ENCODE measurements around the gene FYCO1.

Gene FYCO1

DNA sequence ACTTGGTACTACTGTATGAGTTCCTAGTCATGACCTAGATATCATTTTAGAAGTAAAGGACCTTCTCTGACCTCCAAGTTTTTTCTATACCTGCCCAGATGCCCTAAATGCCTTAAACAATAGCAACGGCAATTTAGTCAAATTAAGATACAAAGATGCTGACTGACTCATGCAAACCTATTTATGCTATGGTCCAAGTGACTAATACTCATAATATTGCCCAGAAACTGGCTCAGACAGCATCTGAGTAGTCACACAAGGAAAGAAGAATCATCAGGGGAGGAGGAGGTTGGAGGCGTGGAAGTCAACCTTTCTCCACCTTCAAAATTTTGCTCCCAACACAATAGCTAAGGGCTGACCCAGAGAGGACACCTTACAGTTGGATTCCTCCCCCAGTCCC, 6.8 kb downstream of the FYCO1 start:
- Histone ChIP-seq H3K79me2 (ENCODE audit: insufficient read depth, low read length) (peaks cover 100% of the 10 kb centered on the region), H3K9me3 (ENCODE audit: insufficient read depth, low read length, severe bottlenecking) (no peaks in the 10 kb centered on the region), H3K4me1 (ENCODE audit: insufficient read depth, low read length) (peaks cover 71% of the 10 kb centered on the region), H3K27me3 (ENCODE audit: insufficient read depth, low read length, poor library complexity) (no peaks in the 10 kb centered on the region), H3K4me2 (ENCODE audit: insufficient read depth, low read length) (no peak overlapping the region), H3K4me3 (ENCODE audit: low read depth in 1 of 2, low read length in 2 of 2) (no peak overlapping the region), H3K9ac (ENCODE audit: low read depth, low read length) (no peak overlapping the region), H2AFZ (ENCODE audit: low read depth, low read length) (no peak overlapping the region), H3K36me3 (ENCODE audit: insufficient read depth, low read length) (peaks cover 65% of the 10 kb centered on the region), H3K27ac (ENCODE audit: low read length) (peak overlapping the region; percentile 46), H4K20me1 (ENCODE audit: insufficient read depth, low read length) (peaks cover 35% of the 10 kb centered on the region; the same call in 1 of the 2 replicates)
- ATAC-seq (ENCODE audit: insufficient read depth, low read depth) (no peak), DNase-seq (no peak)
- TF ChIP-seq, protein P1, sequence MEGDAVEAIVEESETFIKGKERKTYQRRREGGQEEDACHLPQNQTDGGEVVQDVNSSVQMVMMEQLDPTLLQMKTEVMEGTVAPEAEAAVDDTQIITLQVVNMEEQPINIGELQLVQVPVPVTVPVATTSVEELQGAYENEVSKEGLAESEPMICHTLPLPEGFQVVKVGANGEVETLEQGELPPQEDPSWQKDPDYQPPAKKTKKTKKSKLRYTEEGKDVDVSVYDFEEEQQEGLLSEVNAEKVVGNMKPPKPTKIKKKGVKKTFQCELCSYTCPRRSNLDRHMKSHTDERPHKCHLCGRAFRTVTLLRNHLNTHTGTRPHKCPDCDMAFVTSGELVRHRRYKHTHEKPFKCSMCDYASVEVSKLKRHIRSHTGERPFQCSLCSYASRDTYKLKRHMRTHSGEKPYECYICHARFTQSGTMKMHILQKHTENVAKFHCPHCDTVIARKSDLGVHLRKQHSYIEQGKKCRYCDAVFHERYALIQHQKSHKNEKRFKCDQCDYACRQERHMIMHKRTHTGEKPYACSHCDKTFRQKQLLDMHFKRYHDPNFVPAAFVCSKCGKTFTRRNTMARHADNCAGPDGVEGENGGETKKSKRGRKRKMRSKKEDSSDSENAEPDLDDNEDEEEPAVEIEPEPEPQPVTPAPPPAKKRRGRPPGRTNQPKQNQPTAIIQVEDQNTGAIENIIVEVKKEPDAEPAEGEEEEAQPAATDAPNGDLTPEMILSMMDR (IDR thresholded peaks at IDR 0.05; ENCODE audit: borderline replicate concordance, extremely low read depth, low read length, poor library complexity, severe bottlenecking) = no peak
- TF ChIP-seq EZH2 (IDR thresholded peaks at IDR 0.05; ENCODE audit: borderline replicate concordance, low read depth, low read length, severe bottlenecking) = no peak

DNA sequence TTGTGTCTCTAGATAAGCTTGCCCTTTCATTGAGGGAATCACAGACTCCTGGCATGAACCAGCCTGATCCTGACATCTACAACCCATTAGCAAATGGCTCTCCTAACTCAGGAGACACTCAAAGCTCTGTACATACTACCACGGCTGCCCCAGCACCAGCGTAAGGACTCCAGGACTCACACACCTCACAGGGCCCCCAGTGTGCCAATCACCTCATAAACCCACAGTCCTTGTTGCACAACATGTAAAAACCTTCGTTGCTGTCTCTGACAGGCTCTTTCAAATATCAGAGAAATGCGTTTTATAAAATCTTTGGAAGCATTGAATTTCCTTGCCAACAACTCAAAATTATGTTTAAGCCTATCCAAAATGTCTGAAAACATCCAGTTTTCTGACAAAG, 7.3 kb downstream of the FYCO1 start:
- TF ChIP-seq EZH2 (IDR thresholded peaks at IDR 0.05; ENCODE audit: borderline replicate concordance, low read depth, low read length, severe bottlenecking) = no peak
- TF ChIP-seq, protein P1 (IDR thresholded peaks at IDR 0.05; ENCODE audit: borderline replicate concordance, extremely low read depth, low read length, poor library complexity, severe bottlenecking) = no peak
- no peak overlapping the region for H3K9ac ChIP-seq (ENCODE audit: low read depth, low read length)
- no peak overlapping the region for H3K4me2 ChIP-seq (ENCODE audit: insufficient read depth, low read length)
- peaks cover 66% of the 10 kb centered on the region for H3K36me3 ChIP-seq (ENCODE audit: insufficient read depth, low read length)
- no peak overlapping the region for H3K4me3 ChIP-seq (ENCODE audit: low read depth in 1 of 2, low read length in 2 of 2)
- H3K27ac ChIP-seq (ENCODE audit: low read length) = peak overlapping the region; percentile 47
- ATAC-seq (ENCODE audit: insufficient read depth, low read depth) (no peak), DNase-seq (no peak)
- H3K4me1 ChIP-seq (ENCODE audit: insufficient read depth, low read length) = peaks cover 69% of the 10 kb centered on the region
- no peak overlapping the region for H2AFZ ChIP-seq (ENCODE audit: low read depth, low read length)
- H3K79me2 ChIP-seq (ENCODE audit: insufficient read depth, low read length) = peaks cover 100% of the 10 kb centered on the region
- no peaks in the 10 kb centered on the region for H3K9me3 ChIP-seq (ENCODE audit: insufficient read depth, low read length, severe bottlenecking)
- H4K20me1 ChIP-seq (ENCODE audit: insufficient read depth, low read length) = peaks cover 35% of the 10 kb centered on the region; the same call in 1 of the 2 replicates
- H3K27me3 ChIP-seq (ENCODE audit: insufficient read depth, low read length, poor library complexity) = no peaks in the 10 kb centered on the region

DNA sequence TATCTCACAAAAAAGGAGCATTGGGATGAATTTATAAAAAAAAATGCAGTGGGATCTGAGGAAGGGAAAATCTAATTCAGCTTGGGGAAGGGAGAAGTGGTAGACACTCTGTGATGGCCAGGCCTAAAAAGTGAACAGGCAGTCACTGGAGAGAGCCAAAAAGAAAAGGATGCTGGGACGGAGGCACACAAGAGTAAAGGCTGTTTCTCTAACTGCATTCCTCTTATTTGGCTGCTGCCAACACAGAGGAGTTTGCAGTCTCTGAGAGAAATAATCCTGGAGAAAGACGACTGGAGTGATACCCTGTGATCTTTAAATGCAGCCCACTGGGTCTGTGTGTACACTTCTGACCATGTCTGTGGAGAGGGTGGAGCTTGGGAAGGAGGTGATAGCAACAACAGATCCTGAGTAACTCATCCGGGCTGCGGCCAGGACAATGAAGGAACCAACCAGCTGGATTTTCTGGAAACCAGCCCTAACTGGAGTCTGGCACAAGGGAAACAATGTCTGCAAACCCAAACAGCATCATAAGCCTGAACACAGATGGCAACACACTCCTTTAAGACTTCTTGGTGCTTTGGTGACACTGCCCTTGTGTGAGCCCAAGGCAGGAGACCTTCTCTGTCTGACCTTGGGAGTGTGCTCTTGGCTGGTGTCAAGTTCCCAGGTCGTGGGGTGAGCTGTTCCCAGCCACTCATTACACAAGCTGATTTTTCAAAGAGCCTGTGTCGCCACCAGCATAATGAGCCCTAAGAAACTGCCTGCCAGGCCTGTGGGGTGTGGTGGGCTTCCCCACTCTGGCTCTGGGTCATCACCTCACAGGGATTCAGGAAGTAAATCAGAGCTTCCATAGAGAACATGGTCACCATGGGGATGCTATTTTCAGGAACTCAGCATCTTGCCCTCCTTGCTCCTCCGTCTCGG, 8.0 kb downstream of the FYCO1 start:
- no peak overlapping the region for H3K4me3 ChIP-seq (ENCODE audit: low read depth in 1 of 2, low read length in 2 of 2)
- H3K27ac ChIP-seq (ENCODE audit: low read length) = peak overlapping the region; percentile 47
- no peak for TF ChIP-seq EZH2 (IDR thresholded peaks at IDR 0.05; ENCODE audit: borderline replicate concordance, low read depth, low read length, severe bottlenecking)
- TF ChIP-seq, protein P1 (IDR thresholded peaks at IDR 0.05; ENCODE audit: borderline replicate concordance, extremely low read depth, low read length, poor library complexity, severe bottlenecking) = no peak
- peaks cover 67% of the 10 kb centered on the region for H3K36me3 ChIP-seq (ENCODE audit: insufficient read depth, low read length)
- ATAC-seq (ENCODE audit: insufficient read depth, low read depth) = no peak
- H3K9ac ChIP-seq (ENCODE audit: low read depth, low read length) = no peak overlapping the region
- H3K9me3 ChIP-seq (ENCODE audit: insufficient read depth, low read length, severe bottlenecking) = no peaks in the 10 kb centered on the region
- no peak for DNase-seq
- H3K79me2 ChIP-seq (ENCODE audit: insufficient read depth, low read length) = peaks cover 99% of the 10 kb centered on the region
- H2AFZ ChIP-seq (ENCODE audit: low read depth, low read length) = no peak overlapping the region
- peaks cover 35% of the 10 kb centered on the region; the same call in 1 of the 2 replicates for H4K20me1 ChIP-seq (ENCODE audit: insufficient read depth, low read length)
- H3K4me1 ChIP-seq (ENCODE audit: insufficient read depth, low read length) = peaks cover 68% of the 10 kb centered on the region
- no peak overlapping the region for H3K4me2 ChIP-seq (ENCODE audit: insufficient read depth, low read length)
- H3K27me3 ChIP-seq (ENCODE audit: insufficient read depth, low read length, poor library complexity) = no peaks in the 10 kb centered on the region

Measured in DND-41 (cell line).